Activated CD4-positive, CD25-positive, alpha-beta regulatory T cell treated with anti-CD3 and anti-CD28 coated beads, Interleukin-2, amount 50 U/mL, for 16 hours (primary cell): ENCODE measurements around the gene ZCCHC24.
A peak's percentile ranks its signal among the peaks of the same experiment; 100 is the strongest.

Experiments used
- DNase-seq: peaks from one replicate; pipeline ENCODE4 v3.0.0-alpha.2; 2020; ENCODE audit warnings: low read depth, low spot score

ZCCHC24 gene

GRCh38 chr10:79411546-79412495 lies 33.6 kb downstream of the ZCCHC24 start:
- DNase-seq, result no peak

GRCh38 chr10:79410315-79411094 lies 34.9 kb downstream of the ZCCHC24 start:
- no peak for DNase-seq

- no peak for DNase-seq
These were observed 35.7 kb downstream of the ZCCHC24 start for GRCh38 chr10:79409726-79410085.

GRCh38 chr10:79409038-79409725 lies 36.2 kb downstream of the ZCCHC24 start:
- no peak for DNase-seq

GRCh38 chr10:79407811-79408795 lies 37.3 kb downstream of the ZCCHC24 start:
- DNase-seq, result no peak

- no peak for DNase-seq
These were observed 38.0 kb downstream of the ZCCHC24 start for GRCh38 chr10:79407423-79407796.

- DNase-seq, result no peak
These were observed 38.6 kb downstream of the ZCCHC24 start for GRCh38 chr10:79406683-79407422.

GRCh38 chr10:79405995-79406515 lies 39.4 kb downstream of the ZCCHC24 start:
- DNase-seq, result no peak

- no peak for DNase-seq
These were observed 40.0 kb downstream of the ZCCHC24 start for GRCh38 chr10:79405221-79405994.

GRCh38 chr10:79404690-79405131 lies 40.7 kb downstream of the ZCCHC24 start:
- DNase-seq, result no peak

GRCh38 chr10:79404231-79404609 lies 41.2 kb downstream of the ZCCHC24 start:
- no peak for DNase-seq

- no peak for DNase-seq
These were observed 41.8 kb downstream of the ZCCHC24 start for GRCh38 chr10:79403441-79404230.

- DNase-seq, result no peak
These were observed 42.5 kb downstream of the ZCCHC24 start for GRCh38 chr10:79402951-79403350.

GRCh38 chr10:79402625-79402946 lies 42.8 kb downstream of the ZCCHC24 start:
- no peak for DNase-seq

- no peak for DNase-seq
These were observed 44.2 kb downstream of the ZCCHC24 start for GRCh38 chr10:79401015-79401921.

- peak; percentile 9 for DNase-seq
These were observed 45.0 kb downstream of the ZCCHC24 start for GRCh38 chr10:79400146-79401004.
